Hepatocyte (in vitro differentiated cells): ENCODE measurements around the gene DEFB113.

Experiments used
- EZH2 ChIP-seq: fragments of 200-600 bp; sonication (generic); IDR thresholded peaks from 2 replicates; pipeline ENCODE4 v1.6.1; 2016; ENCODE audit warnings: antibody characterized with exemption, mild to moderate bottlenecking, borderline replicate concordance
- TF ChIP-seq, protein P1 (sequence below): fragments of 200-600 bp; sonication (generic); IDR thresholded peaks from 2 replicates; pipeline ENCODE4 v1.5.1; 2016; ENCODE audit warnings: antibody characterized with exemption, mild to moderate bottlenecking; ENCODE audit not compliant: poor library complexity

DNA sequence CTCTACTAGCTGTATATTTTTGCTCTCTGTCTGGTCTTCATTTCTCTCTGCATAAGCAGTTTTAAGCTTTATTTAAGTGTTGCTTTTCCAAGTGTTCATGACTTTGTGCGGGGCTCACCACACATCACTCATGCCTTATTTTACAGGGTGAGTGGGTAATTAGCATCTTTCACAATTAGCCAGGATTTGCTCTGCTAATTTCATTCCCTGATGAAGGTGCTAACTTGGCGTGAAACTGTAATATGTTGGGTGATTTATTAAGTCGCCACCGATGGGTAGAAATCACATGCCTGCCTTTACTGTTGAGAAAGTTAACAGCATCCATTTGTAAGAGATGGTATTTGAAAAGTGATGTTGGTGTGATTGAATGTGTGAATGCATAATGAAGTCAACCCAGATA, 50.2 kb downstream of the DEFB113 start:
- TF ChIP-seq, protein P1, sequence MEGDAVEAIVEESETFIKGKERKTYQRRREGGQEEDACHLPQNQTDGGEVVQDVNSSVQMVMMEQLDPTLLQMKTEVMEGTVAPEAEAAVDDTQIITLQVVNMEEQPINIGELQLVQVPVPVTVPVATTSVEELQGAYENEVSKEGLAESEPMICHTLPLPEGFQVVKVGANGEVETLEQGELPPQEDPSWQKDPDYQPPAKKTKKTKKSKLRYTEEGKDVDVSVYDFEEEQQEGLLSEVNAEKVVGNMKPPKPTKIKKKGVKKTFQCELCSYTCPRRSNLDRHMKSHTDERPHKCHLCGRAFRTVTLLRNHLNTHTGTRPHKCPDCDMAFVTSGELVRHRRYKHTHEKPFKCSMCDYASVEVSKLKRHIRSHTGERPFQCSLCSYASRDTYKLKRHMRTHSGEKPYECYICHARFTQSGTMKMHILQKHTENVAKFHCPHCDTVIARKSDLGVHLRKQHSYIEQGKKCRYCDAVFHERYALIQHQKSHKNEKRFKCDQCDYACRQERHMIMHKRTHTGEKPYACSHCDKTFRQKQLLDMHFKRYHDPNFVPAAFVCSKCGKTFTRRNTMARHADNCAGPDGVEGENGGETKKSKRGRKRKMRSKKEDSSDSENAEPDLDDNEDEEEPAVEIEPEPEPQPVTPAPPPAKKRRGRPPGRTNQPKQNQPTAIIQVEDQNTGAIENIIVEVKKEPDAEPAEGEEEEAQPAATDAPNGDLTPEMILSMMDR, result no peak
- TF ChIP-seq EZH2, result no peak
